ENCODE measurements around the gene FAM184B.

The FAM184B gene

DNA sequence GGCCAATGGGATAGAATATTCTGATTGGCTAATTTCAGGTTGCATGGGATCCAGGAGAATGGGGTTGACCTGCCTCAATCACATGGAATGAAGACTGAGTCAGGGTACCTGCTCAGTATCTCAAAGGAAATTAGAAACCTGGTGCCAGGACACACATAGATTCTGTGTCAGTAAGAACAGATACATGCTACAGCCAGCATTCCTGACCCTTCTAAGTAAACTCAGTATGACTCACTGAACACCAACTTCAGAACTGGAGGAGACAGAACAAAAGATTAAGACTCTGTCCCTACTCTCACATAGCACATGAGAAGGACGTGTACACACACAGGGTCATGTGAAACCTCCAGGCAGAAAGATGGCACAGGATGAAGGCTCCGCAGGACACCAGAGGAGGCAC, 54.5 kb downstream of the FAM184B start:
- ChIA-PET POLR2A (no interaction called here), CTCF (no interaction called here)
- no peak for TF ChIP-seq CTBP1 (IDR thresholded peaks at IDR 0.05; ENCODE audit: borderline replicate concordance)
- no peak for TF ChIP-seq TARDBP (IDR thresholded peaks at IDR 0.05)
- no peak for TF ChIP-seq ARNT (IDR thresholded peaks at IDR 0.05)
- TF ChIP-seq BHLHE40 (IDR thresholded peaks at IDR 0.05; ENCODE audit: borderline replicate concordance): no peak
- no peak for TF ChIP-seq L3MBTL2 (conservative IDR thresholded peaks at IDR 0.05)
- no peak for TF ChIP-seq LEF1 (IDR thresholded peaks at IDR 0.05; ENCODE audit: borderline replicate concordance)
- no peak for TF ChIP-seq FOXM1 (IDR thresholded peaks at IDR 0.05; ENCODE audit: borderline replicate concordance)
- no peak for TF ChIP-seq ZNF384 (IDR thresholded peaks at IDR 0.05)
- TF ChIP-seq NFRKB (IDR thresholded peaks at IDR 0.05): no peak
- TF ChIP-seq ELF4 (IDR thresholded peaks at IDR 0.05): no peak
- no peak for TF ChIP-seq SP1 (IDR thresholded peaks at IDR 0.05)
- no peak for TF ChIP-seq FOXA1 (IDR thresholded peaks at IDR 0.05)
- no peak for TF ChIP-seq SUZ12 (IDR thresholded peaks at IDR 0.05)
- TF ChIP-seq, protein P1, sequence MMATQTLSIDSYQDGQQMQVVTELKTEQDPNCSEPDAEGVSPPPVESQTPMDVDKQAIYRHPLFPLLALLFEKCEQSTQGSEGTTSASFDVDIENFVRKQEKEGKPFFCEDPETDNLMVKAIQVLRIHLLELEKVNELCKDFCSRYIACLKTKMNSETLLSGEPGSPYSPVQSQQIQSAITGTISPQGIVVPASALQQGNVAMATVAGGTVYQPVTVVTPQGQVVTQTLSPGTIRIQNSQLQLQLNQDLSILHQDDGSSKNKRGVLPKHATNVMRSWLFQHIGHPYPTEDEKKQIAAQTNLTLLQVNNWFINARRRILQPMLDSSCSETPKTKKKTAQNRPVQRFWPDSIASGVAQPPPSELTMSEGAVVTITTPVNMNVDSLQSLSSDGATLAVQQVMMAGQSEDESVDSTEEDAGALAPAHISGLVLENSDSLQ (IDR thresholded peaks at IDR 0.05): no peak
- no peak for TF ChIP-seq FOXK2 (IDR thresholded peaks at IDR 0.05)
- no peak for DNase-seq (ENCODE audit: extremely low spot score)

DNA sequence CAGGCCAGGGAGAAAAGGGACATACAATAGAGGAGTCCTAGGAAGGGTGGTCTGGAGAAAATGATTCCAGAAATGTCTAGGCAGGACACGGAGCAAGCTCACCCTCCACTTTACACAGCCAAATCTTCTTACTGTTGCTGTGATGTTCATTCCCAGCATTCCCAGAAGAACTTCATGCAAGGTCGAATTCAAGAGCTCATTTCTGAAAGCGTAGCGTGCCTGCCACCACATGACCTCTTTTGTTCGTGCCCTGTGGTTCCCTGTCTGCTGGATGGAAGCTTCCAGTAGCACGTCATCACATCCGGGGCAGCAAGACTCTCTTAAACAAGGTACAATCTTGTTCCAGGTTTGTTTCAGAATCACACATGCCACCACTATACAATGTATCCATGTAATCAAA, 57.8 kb downstream of the FAM184B start:
- POLR2A ChIA-PET: no interaction called here
- CTCF ChIA-PET: no interaction called here
- TF ChIP-seq TARDBP (IDR thresholded peaks at IDR 0.05) (no peak), FOXK2 (IDR thresholded peaks at IDR 0.05) (no peak), FOXM1 (IDR thresholded peaks at IDR 0.05; ENCODE audit: borderline replicate concordance) (no peak), SUZ12 (IDR thresholded peaks at IDR 0.05) (no peak), ARNT (IDR thresholded peaks at IDR 0.05) (no peak), SP1 (IDR thresholded peaks at IDR 0.05) (no peak), ZNF384 (IDR thresholded peaks at IDR 0.05) (no peak), HDGF (IDR thresholded peaks at IDR 0.05; ENCODE audit: borderline replicate concordance) (no peak), CTBP1 (IDR thresholded peaks at IDR 0.05; ENCODE audit: borderline replicate concordance) (no peak)
- TF ChIP-seq, protein P1 (IDR thresholded peaks at IDR 0.05): no peak
- DNase-seq (ENCODE audit: extremely low spot score): no peak

DNA sequence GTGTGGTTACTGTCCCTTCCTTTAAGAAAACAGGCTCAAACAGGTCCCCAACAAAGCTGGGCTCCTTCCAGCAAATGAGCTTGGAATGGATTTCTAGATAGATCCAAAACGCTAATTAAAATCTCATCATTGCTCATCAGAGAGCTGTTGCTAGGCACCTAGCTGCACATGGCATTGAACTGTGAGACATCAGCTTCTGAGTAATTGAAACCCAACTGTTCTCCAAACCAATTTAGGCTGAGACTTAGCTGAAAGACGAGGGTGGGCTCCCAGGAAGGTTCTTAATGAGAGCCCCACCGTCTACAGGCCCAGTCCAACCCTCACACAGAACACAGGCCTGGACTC, 59.1 kb downstream of the FAM184B start:
- POLR2A ChIA-PET: no interaction called here
- no peak for DNase-seq (ENCODE audit: extremely low spot score)
- CTCF ChIA-PET: no interaction called here
- TF ChIP-seq FOXM1 (IDR thresholded peaks at IDR 0.05; ENCODE audit: borderline replicate concordance): no peak
- no peak for TF ChIP-seq TARDBP (IDR thresholded peaks at IDR 0.05)
- TF ChIP-seq NFRKB (IDR thresholded peaks at IDR 0.05): no peak
- no peak for TF ChIP-seq FOXA1 (IDR thresholded peaks at IDR 0.05)
- TF ChIP-seq L3MBTL2 (conservative IDR thresholded peaks at IDR 0.05): no peak

DNA sequence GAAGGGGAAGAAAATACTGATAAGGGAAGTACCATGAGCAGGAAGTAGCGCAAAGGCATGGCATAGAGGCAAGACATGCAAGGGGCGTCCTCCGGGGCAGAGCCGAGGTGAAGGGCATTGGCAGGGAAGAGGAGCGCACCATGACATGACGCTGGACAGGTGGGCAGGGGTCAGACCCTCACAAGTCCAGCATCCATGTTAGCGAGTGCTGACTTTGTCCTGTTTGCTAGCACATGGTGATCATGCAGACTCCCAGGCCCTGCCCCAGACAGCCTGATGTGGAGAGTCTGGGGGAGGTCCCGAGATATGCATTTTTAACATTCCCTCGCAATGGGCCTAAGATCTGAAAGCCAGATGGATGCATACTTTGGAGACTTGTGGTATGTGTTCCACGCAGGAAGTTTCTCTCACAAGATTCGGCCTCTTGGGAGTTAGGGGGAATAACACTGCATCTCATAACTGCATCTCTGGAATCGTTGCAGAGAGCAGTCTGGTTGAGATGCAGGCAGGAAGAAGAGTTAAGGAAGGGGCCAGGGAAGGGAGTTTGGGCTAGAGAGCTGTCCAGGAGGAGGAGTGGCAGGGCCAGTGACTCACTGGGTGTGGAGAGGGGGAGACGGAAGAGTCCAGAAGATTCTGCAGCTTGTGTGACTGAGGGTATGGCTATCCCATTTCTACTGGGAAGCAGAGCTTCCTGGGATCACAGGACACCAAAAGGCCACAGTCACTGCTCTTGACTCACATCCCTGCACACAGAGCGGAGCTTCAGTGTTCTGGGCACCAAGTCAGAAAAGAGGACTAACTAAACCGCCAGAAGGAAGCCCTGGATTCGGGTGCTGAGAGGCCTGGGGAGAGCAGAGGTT, 59.7 kb downstream of the FAM184B start:
- no peak for DNase-seq (ENCODE audit: extremely low spot score)
- POLR2A ChIA-PET: no interaction called here
- CTCF ChIA-PET: no interaction called here
- TF ChIP-seq ELF4 (IDR thresholded peaks at IDR 0.05) (no peak), HDGF (IDR thresholded peaks at IDR 0.05; ENCODE audit: borderline replicate concordance) (no peak), LEF1 (IDR thresholded peaks at IDR 0.05; ENCODE audit: borderline replicate concordance) (no peak), SP1 (IDR thresholded peaks at IDR 0.05) (no peak), L3MBTL2 (conservative IDR thresholded peaks at IDR 0.05) (no peak), NFRKB (IDR thresholded peaks at IDR 0.05) (no peak)
- TF ChIP-seq, protein P1 (IDR thresholded peaks at IDR 0.05): no peak

DNA sequence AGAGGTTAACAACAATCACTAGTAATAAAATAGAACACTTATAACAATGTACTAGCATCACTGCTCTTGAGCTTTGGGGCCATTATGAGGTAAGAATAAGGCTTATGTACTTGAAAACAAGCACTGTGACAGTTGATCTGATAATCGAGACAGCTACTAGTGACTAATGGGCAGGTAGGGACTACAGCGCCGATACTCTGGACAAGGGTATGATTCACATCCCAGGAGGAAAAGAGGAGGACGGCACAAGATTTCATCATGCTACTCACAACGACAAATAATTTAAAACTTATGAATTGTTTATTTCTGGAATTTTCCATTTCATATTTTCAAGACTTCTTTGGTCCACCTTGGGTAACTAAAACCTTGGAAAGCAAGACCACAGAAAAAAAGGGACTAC, 62.3 kb downstream of the FAM184B start:
- TF ChIP-seq HDGF (IDR thresholded peaks at IDR 0.05; ENCODE audit: borderline replicate concordance) (no peak), SUZ12 (IDR thresholded peaks at IDR 0.05) (no peak), ZNF384 (IDR thresholded peaks at IDR 0.05) (no peak), FOXA1 (IDR thresholded peaks at IDR 0.05) (no peak), CTBP1 (IDR thresholded peaks at IDR 0.05; ENCODE audit: borderline replicate concordance) (no peak), ARNT (IDR thresholded peaks at IDR 0.05) (no peak), LEF1 (IDR thresholded peaks at IDR 0.05; ENCODE audit: borderline replicate concordance) (no peak), FOXK2 (IDR thresholded peaks at IDR 0.05) (no peak), TARDBP (IDR thresholded peaks at IDR 0.05) (no peak), SP1 (IDR thresholded peaks at IDR 0.05) (no peak), ELF4 (IDR thresholded peaks at IDR 0.05) (no peak), FOXM1 (IDR thresholded peaks at IDR 0.05; ENCODE audit: borderline replicate concordance) (no peak)
- TF ChIP-seq, protein P1 (IDR thresholded peaks at IDR 0.05): no peak
- CTCF ChIA-PET: no interaction called here
- DNase-seq (ENCODE audit: extremely low spot score): no peak
- POLR2A ChIA-PET: no interaction called here

DNA sequence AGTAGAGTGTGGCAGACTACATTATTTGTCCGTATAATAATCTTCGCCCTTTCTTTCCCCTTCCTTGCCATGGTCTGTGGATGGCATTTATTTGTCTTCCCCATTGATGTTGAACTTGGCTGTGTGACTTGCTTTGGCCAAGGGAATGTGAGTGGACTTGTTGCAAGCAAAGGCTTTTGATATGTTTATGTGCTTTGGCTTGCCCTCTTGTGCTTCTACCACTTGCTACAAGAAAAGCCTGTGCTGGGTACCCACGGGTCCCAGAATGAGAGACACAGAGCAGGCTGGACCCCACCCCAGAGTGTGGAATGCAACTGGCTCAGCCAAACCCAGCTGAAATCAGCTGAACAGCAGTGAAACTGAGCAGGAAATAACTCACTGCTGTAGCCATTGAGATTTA, 63.0 kb downstream of the FAM184B start:
- TF ChIP-seq ARNT (IDR thresholded peaks at IDR 0.05) (no peak), ELF4 (IDR thresholded peaks at IDR 0.05) (no peak), FOXA1 (IDR thresholded peaks at IDR 0.05) (no peak), NFRKB (IDR thresholded peaks at IDR 0.05) (no peak), FOXM1 (IDR thresholded peaks at IDR 0.05; ENCODE audit: borderline replicate concordance) (no peak), LEF1 (IDR thresholded peaks at IDR 0.05; ENCODE audit: borderline replicate concordance) (no peak), SUZ12 (IDR thresholded peaks at IDR 0.05) (no peak), SP1 (IDR thresholded peaks at IDR 0.05) (no peak), FOXK2 (IDR thresholded peaks at IDR 0.05) (no peak), ZNF384 (IDR thresholded peaks at IDR 0.05) (no peak), CTBP1 (IDR thresholded peaks at IDR 0.05; ENCODE audit: borderline replicate concordance) (no peak), L3MBTL2 (conservative IDR thresholded peaks at IDR 0.05) (no peak), HDGF (IDR thresholded peaks at IDR 0.05; ENCODE audit: borderline replicate concordance) (no peak), TARDBP (IDR thresholded peaks at IDR 0.05) (no peak)
- TF ChIP-seq, protein P1 (IDR thresholded peaks at IDR 0.05): no peak
- ChIA-PET CTCF (no interaction called here), POLR2A (no interaction called here)
- no peak for DNase-seq (ENCODE audit: extremely low spot score)

All from HEK293T (cell line).